WI38 (cell line): ENCODE measurements around the gene C19orf47.

Experiments
- H3K4me3 ChIP-seq: 2 replicates; pipeline ENCODE4 v1.5.1; 2011; ENCODE audit warnings: low read depth, mild to moderate bottlenecking, control low read depth, low read length
- TF ChIP-seq, protein P1 (sequence below): IDR thresholded peaks from 2 replicates; pipeline ENCODE4 v1.5.1; 2012; ENCODE audit warnings: low read depth, mild to moderate bottlenecking, control low read depth, low read length

Gene C19orf47

GRCh38 chr19:40314656-40315055, 33.5 kb downstream of the C19orf47 start:
- no peak overlapping the region for H3K4me3 ChIP-seq
- TF ChIP-seq, protein P1, sequence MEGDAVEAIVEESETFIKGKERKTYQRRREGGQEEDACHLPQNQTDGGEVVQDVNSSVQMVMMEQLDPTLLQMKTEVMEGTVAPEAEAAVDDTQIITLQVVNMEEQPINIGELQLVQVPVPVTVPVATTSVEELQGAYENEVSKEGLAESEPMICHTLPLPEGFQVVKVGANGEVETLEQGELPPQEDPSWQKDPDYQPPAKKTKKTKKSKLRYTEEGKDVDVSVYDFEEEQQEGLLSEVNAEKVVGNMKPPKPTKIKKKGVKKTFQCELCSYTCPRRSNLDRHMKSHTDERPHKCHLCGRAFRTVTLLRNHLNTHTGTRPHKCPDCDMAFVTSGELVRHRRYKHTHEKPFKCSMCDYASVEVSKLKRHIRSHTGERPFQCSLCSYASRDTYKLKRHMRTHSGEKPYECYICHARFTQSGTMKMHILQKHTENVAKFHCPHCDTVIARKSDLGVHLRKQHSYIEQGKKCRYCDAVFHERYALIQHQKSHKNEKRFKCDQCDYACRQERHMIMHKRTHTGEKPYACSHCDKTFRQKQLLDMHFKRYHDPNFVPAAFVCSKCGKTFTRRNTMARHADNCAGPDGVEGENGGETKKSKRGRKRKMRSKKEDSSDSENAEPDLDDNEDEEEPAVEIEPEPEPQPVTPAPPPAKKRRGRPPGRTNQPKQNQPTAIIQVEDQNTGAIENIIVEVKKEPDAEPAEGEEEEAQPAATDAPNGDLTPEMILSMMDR = no peak

DNA sequence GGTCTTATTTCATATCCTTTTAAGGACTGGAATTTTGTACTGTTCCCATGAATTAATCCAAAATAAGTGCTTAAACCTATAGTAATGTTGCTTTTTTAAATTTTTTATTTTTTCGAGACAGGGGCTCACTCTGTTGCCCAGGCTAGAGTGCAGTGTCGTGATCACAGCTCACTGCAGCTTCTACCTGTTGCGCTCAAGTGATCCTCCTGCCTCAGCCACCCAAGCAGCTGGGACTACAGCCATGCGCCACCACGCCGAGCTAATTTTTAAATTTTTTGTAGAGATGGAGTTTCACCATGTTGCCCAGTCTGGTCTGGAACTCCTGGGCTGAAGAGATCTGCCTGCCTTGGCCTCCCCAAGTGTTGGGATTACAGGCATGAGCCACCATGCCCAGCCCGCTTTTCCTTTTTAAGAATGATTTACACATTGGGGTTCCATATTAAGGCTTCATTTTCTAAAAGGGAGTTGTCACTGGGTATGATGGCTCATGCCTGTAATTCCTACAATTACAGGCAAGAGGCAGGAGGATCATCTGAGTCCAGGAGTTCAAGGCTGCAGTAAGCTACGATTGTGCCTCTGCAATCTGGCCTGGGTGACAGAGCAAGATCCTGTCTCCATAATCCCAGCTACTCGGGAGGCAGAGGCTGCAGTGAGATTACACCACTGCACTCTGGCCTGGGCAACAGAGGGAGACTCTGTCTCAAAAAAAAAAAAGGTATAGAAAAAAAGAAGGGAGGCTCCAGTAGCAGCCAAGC, 34.8 kb downstream of the C19orf47 start:
- TF ChIP-seq, protein P1 = no peak
- H3K4me3 ChIP-seq = no peak overlapping the region

- TF ChIP-seq, protein P1 = no peak
Observed at GRCh38 chr19:40312533-40312932, 35.7 kb downstream of the C19orf47 start.

DNA sequence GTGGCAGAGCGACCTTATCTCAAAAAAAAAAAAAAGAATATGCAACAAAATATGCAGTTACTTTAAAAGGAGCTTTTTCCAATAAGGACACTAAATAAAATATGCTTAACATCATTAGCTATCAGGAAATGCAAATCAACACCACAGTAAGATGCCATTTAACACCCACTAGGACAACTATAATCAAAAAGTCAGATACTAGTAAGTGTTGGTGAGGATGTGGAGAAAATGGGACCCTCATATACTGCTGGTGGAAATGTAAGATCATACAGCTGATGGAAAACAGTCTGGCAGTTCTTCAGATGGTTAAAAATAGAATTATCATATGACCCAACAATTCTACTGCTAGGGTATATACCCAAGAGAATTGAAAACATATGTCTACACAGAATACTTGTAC, 38.5 kb downstream of the C19orf47 start:
- TF ChIP-seq, protein P1 = no peak
- H3K4me3 ChIP-seq = no peak overlapping the region

More at GRCh38 chr19:40312533-40312932, 35.7 kb downstream of the C19orf47 start:
- no peak overlapping the region for H3K4me3 ChIP-seq

GRCh38 chr19:40305403-40305802, 42.8 kb downstream of the C19orf47 start:
- no peak overlapping the region for H3K4me3 ChIP-seq
- TF ChIP-seq, protein P1 = peak; percentile 62

- TF ChIP-seq, protein P1 = no peak
- H3K4me3 ChIP-seq = no peak overlapping the region
Observed at GRCh38 chr19:40304306-40304705, 43.9 kb downstream of the C19orf47 start.

DNA sequence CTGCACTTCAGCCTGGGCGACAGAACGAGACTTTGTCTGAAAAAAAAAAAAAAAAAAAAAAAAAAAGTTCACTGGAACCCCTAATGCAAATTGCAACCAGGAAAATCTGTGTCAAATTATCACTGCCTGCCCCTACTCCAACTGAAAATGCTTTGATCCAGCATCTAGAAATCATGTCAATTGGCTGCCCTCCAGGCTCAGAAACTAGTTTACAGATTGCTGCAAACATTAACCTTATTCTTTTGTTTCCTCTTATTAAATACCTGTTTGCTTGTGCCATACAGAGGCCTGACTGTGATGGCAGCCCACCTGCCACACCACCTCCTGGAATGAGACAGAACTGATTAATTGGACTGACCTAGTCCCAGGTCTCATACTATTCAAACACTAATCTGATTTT, 44.4 kb downstream of the C19orf47 start:
- no peak overlapping the region for H3K4me3 ChIP-seq
- TF ChIP-seq, protein P1 = no peak
